ENCODE measurements around the gene PPP2R5A. TPM values are rescaled to one million over a fixed set of nuclear protein-coding genes. Genes with fewer than 3 reads are reported as not detected.
"Not testable (repeated sequence)": the region's sequence is repeated elsewhere in the genome, so short reads cannot be mapped to it uniquely, and the experiment has no call there.

Gene PPP2R5A
- total and polyA plus RNA-seq, 2 of the 8 experiments (the other 6 are each of a cell fraction or from before 2014, with no cell fraction given): 14.6 to 36.3 TPM

- not testable (repeated sequence) for H4K5ac ChIP-seq (ENCODE audit: insufficient read length, low read depth, low read length); H3K36me3 ChIP-seq (ENCODE audit: control insufficient read depth in 2 of 4, insufficient read depth in 4 of 4, low read length in 3 of 4); H4K8ac ChIP-seq (ENCODE audit: extremely low read depth, insufficient read depth, low read length); H2BK5ac ChIP-seq (ENCODE audit: low read depth, low read length); H2BK120ac ChIP-seq (replicated peaks; ENCODE audit: low read depth, low read length); H3K4ac ChIP-seq (replicated peaks; ENCODE audit: insufficient read length, low read depth, low read length); H2AK5ac ChIP-seq (ENCODE audit: low read depth, low read length); H3K9me3 ChIP-seq (ENCODE audit: insufficient read depth in 2 of 2, low read depth in 1 of 2, low read length in 1 of 2); H2BK12ac ChIP-seq (ENCODE audit: low read depth, low read length); FAIRE-seq; H3K18ac ChIP-seq (ENCODE audit: extremely low read depth, low read length); H3K56ac ChIP-seq (replicated peaks; ENCODE audit: insufficient read length, low read depth, low read length); H4K91ac ChIP-seq (replicated peaks; ENCODE audit: insufficient read length, low read length); H2BK20ac ChIP-seq (ENCODE audit: low read length); H3K79me1 ChIP-seq (ENCODE audit: low read depth, low read length); H2BK15ac ChIP-seq (ENCODE audit: low read length); H3K14ac ChIP-seq (ENCODE audit: insufficient read length); H2AFZ ChIP-seq (ENCODE audit: low read length); H3K27ac ChIP-seq (ENCODE audit: low read depth, low read length); H3K23ac ChIP-seq (ENCODE audit: insufficient read length); H4K20me1 ChIP-seq (replicated peaks in 1 of 2; ENCODE audit: control insufficient read depth in 1 of 2, insufficient read depth in 2 of 2, low read length in 2 of 2); H3K27me3 ChIP-seq (replicated peaks in 1 of 4; ENCODE audit: control insufficient read depth in 3 of 4, extremely low read depth in 1 of 4, insufficient read depth in 3 of 4, low read length in 3 of 4); H3K9ac ChIP-seq (replicated peaks in 1 of 4; ENCODE audit: extremely low read depth in 1 of 4, low read depth in 3 of 4, low read length in 3 of 4); H3K23me2 ChIP-seq (ENCODE audit: low read depth, low read length); H3K4me3 ChIP-seq (ENCODE audit: extremely low read depth in 1 of 4, insufficient read depth in 2 of 4, low read depth in 3 of 4, low read length in 4 of 4); DNase-seq (ENCODE audit: low read depth in 1 of 2, low spot score in 2 of 2)
- CTCF ChIA-PET (ENCODE audit: partially characterized antibody): interaction anchor here (1.2 to 3.0 kb wide), 4 partner anchors 23 to 217 kb away, joined by 4 to 12 read pairs (median 6); no protein-coding TSS in a partner anchor
- WGBS, 2 experiments (ENCODE audit: extremely low coverage in 1 of 2, insufficient coverage in 1 of 2, insufficient read length in 1 of 2, insufficient replicate concordance in 2 of 2, low coverage in 1 of 2, low lambda C conversion rate in 2 of 2, missing lambda C conversion rate in 1 of 2): 93% methylated on average over 9 of the region's 9 CpGs; no CpG with 5 or more reads in 1 of the 2 experiments
- POLR2A ChIA-PET (ENCODE audit: partially characterized antibody): interaction anchor here (2.8 kb wide), 1 partner anchor 22 kb away, joined by 17 read pairs; no protein-coding TSS in a partner anchor
- peaks cover 0 to 65% of the 10 kb centered on the region in 2 experiments; a peak in 3 of 4 replicates for H3K79me2 ChIP-seq (ENCODE audit: control insufficient read depth in 1 of 2, insufficient read depth in 2 of 2, low read length in 2 of 2)
- peak overlapping the region; percentile 14 to 93; a peak in 3 of 4 replicates for H3K4me2 ChIP-seq (ENCODE audit: insufficient read depth in 1 of 2, low read depth in 2 of 2, low read length in 2 of 2)
- H3K4me1 ChIP-seq (replicated peaks in 1 of 4; ENCODE audit: control insufficient read depth in 3 of 4, insufficient read depth in 4 of 4, low read length in 3 of 4): peaks cover 3 to 12% (median 9%) of the 10 kb centered on the region in 4 experiments; a peak in 6 of 7 replicates
Observed at GRCh38 chr1:212287995-212288394, 2.8 kb downstream of the PPP2R5A start.
